ENCODE results near the gene MBD6.

GRCh38 chr12:57477710-57478681, 44.6 kb upstream of the MBD6 start:
- no peak for TF ChIP-seq CTCF (conservative IDR thresholded peaks at IDR 0.05; ENCODE audit: low read length)
- no peak for TF ChIP-seq EZH2phosphoT487 (IDR thresholded peaks at IDR 0.05; ENCODE audit: borderline replicate concordance, low read depth, low read length)

Data from OCI-LY7 (cell line).